Fibroblast of mammary gland (primary cell): ENCODE data around the gene CACNA1B.
"Not testable (repeated sequence)": the region's sequence is repeated elsewhere in the genome, so short reads cannot be mapped to it uniquely, and the experiment has no call there.

ENCODE experiments used
- DNase-seq: peaks from one replicate; pipeline ENCODE4 v3.0.0-alpha.2; 2010; ENCODE audit warnings: low read depth
- H3K4me3 ChIP-seq: 2 replicates; pipeline ENCODE4 v1.5.1; 2011; ENCODE audit warnings: low read depth, mild to moderate bottlenecking, low read length, moderate library complexity; ENCODE audit not compliant: control insufficient read depth
- TF ChIP-seq, protein P1 (sequence below): conservative IDR thresholded peaks from 2 replicates; pipeline ENCODE4 v1.5.1; 2011; ENCODE audit warnings: low read depth, low read length, inconsistent platforms; ENCODE audit not compliant: control insufficient read depth, insufficient read depth

CACNA1B gene

DNA sequence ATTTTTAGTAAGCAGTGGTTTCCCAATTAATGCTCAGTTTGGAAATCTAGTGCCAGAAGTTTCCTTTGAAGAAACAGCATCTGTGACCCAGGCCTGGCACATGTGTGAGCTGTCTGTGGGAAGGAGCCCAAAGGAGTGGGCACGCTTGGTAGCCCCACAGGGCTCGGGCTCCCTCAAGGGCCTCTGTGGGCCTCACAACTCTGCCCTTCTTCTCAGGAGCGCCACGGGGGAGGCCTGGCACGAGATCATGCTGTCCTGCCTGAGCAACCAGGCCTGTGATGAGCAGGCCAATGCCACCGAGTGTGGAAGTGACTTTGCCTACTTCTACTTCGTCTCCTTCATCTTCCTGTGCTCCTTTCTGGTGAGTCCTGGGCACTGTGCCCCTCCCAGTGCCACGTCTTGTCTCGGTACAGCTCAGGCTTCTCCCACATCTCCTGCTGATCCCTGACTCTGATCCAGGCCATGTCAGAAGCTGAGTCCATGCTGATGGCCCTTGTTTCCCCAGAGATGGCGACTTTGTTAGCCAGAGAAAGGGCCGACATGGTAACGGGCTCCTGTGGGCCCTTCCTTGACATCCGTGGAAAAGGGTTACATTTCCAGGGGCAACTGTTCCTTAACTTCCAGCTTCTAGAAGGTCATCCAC, 200.4 kb downstream of the CACNA1B start:
- H3K4me3 ChIP-seq: no peak overlapping the region
- no peak for DNase-seq
- TF ChIP-seq, protein P1, sequence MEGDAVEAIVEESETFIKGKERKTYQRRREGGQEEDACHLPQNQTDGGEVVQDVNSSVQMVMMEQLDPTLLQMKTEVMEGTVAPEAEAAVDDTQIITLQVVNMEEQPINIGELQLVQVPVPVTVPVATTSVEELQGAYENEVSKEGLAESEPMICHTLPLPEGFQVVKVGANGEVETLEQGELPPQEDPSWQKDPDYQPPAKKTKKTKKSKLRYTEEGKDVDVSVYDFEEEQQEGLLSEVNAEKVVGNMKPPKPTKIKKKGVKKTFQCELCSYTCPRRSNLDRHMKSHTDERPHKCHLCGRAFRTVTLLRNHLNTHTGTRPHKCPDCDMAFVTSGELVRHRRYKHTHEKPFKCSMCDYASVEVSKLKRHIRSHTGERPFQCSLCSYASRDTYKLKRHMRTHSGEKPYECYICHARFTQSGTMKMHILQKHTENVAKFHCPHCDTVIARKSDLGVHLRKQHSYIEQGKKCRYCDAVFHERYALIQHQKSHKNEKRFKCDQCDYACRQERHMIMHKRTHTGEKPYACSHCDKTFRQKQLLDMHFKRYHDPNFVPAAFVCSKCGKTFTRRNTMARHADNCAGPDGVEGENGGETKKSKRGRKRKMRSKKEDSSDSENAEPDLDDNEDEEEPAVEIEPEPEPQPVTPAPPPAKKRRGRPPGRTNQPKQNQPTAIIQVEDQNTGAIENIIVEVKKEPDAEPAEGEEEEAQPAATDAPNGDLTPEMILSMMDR: no peak

DNA sequence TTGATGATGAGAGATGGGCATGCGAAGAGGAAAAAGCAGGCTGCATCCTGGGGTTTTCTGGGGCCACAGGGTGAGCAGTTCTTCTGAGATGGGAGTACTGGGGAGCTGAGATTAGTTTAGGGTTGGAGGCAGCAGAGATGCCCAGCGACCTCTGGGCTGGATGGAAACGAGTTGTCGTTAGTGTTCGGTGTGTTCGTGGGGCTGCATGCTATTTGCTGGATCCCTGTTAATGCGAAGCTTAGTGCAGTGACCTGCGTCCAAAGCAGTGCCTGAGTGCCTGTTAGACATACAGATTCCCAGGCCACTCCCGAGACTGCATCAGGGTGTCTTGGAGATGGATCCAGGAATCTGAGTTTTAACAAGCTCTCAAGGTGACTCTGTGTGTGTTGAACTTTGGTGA, 201.3 kb downstream of the CACNA1B start:
- TF ChIP-seq, protein P1: no peak
- H3K4me3 ChIP-seq: no peak overlapping the region
- no peak for DNase-seq

DNA sequence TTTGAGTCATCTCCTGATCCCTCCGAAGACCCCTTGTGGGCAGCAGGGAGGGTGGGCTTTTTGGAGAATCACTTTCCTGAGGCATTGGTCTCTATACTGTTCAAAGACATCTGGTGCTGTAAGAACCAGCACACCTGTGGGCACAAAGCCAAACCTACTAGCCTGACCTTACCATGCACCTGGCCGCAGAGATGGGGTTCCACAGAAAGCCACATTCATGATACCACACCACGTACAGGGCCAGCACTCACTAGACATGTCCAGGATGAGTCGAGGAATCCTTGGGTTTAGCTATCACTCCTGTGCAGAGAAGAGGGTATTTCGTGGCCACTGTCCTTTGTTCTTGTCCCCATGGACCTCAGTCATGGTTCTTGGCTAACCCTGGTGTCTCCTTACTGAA, 203.4 kb downstream of the CACNA1B start:
- TF ChIP-seq, protein P1: no peak
- no peak for DNase-seq
- no peak overlapping the region for H3K4me3 ChIP-seq

DNA sequence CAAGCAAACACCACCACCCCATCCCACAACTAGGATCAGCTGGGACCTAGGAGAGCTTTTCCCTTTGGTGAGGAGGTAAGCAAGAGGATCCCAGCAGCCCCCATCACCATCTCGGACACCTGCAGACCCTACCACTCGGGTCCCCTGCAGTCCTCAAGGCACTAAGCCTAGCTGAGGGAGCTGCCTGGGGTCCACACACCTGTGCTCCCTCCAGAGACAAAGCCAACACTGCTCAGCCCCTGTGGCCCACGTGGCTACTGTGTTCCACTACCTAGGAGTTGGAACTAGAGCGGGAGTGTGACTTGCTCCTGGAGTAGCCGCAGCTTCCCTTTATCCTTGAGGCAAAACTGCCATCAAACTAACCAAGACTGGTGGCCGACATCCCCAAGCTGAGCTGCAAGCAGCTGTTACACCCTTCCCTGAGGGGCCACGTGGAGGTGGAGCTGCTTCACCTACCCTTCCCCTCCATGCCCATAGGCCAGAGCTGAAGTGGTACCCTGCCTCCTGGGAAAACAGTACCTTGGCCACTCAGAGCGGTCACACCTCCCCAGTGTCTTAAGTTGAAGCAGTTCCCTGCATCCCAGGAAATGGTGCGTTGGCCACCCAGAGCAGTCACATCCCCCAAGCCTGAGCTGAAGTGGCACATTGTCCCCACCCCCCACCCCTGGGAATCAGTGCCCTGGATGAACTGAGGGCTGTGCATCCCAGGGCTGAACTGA, 205.5 kb downstream of the CACNA1B start:
- TF ChIP-seq, protein P1: no peak
- H3K4me3 ChIP-seq: no peak overlapping the region
- no peak for DNase-seq

DNA sequence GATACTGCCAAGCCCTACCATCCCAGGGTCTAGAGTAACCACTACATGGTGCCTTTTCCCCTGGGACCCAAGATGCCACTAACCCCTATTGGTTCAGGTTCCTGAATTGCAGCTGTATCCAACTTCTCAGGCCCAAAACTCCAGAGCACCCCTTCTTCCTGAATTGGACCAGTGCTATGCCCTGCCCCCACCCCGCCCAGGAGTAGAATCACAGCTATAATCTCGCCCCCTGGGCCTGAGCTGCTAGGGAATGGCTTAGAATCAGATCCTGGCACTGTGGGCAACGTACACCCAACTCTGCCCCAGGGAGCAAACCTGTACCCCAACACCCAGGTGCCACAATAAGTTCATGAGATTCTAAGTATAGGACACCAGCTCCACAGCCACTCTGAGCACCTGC, 206.3 kb downstream of the CACNA1B start:
- no peak overlapping the region for H3K4me3 ChIP-seq
- DNase-seq: no peak
- TF ChIP-seq, protein P1: no peak

DNA sequence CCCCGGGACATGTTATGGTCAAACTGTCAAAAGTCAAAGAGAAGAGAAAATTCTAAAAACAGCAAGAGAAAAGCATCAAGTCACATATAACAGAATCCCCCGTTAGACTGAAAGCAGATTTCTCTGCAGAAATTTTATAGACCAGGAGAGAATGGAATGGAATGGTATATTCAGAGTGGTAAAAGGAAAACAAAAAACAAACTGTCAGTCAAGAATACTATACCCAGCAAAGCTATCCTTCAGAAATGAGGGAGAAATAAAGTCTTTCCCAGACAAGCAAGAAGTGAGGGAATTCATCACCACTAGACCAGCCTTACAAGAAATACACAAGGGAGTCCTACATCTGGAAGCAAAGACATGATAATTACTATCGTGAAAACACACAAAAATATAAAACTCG, 208.0 kb downstream of the CACNA1B start:
- H3K4me3 ChIP-seq: no peak overlapping the region
- DNase-seq: no peak
- TF ChIP-seq, protein P1: no peak

DNA sequence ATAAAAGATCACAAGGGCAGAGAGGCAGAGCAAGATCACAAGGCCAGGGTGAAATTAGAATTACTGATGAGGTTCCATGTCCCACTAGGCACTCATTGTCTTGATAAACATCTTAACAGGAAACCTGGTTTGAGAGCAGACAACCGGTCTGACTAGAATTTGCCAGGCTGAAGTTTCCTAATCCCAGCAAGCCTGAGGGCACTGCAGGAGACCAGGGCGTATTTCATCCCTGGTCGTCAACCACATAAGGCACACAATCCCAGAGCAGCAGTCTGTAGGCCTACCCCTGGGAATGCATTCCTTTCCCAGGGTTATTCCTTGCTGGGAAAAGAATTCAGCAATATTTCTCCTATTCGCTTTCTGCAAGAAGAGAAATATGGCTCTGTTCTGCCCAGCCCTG, 214.5 kb downstream of the CACNA1B start:
- not testable (repeated sequence) for DNase-seq, H3K4me3 ChIP-seq
